ENCODE data around the gene DHX58. TPM values are rescaled to one million over a fixed set of nuclear protein-coding genes. Genes with fewer than 3 reads are reported as not detected.

Gene DHX58
- total and polyA plus RNA-seq, 2 donors (not counting 3 experiments of a cell fraction or from before 2014, with no cell fraction given) = 3.1 to 9.0 TPM

DNA sequence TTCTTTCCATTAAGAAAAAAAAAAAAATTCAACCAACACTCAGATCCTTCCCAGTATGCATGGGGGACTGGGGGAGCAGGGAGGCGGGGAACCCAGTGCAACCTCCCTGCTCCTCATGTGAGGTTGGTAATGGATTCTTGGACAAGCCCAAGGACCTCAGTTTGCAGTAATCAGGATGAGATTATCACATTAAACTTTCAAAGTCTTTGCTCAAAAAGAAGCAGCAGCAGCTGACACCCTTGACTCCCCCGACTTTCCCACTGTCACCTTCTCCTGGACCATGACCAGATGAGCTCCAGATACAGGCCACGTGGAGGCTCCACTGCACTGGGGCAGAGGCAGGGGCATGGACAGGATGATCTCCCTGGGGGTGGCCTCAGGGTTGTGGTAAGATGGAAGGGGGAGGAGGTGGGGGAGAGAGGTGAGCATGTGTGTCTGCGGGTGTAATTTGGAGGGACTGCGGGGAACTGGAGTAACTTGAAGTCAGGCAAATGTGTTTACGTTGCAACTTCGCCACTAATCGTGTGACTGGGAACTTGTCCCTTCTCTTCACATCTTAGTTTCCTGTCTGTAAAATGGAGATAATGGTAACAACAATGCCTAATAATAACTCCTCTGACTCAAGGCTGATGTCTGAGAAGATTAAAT, 34.0 kb downstream of the DHX58 start:
- DNase-seq (ENCODE audit: low read depth, low spot score) (peak; percentile 31), FAIRE-seq (peak; percentile 44)
- Histone ChIP-seq H3K27me3 (ENCODE audit: control insufficient read depth in 2 of 2, insufficient read depth in 2 of 2, low read length in 2 of 2) (peaks cover 0 to 2% of the 10 kb centered on the region in 2 experiments), H3K79me2 (ENCODE audit: control insufficient read depth, insufficient read depth, low read length) (no peaks in the 10 kb centered on the region), H3K27ac (ENCODE audit: insufficient read depth, low read depth, low read length) (no peak overlapping the region), H4K20me1 (replicated peaks; ENCODE audit: control insufficient read depth, extremely low read depth, insufficient read depth, low read length) (no peaks in the 10 kb centered on the region), H3K4me3 (replicated peaks in 1 of 3; ENCODE audit: insufficient read depth in 1 of 3, low read depth in 1 of 3, low read length in 3 of 3) (no peak overlapping the region), H3K4me1 (ENCODE audit: control insufficient read depth, extremely low read depth, insufficient read depth, low read length) (peaks cover 3% of the 10 kb centered on the region), H3K9me3 (replicated peaks; ENCODE audit: control insufficient read depth, insufficient read depth, low read length) (no peaks in the 10 kb centered on the region), H3K9me1 (replicated peaks; ENCODE audit: control insufficient read depth, extremely low read depth, insufficient read depth, low read length) (no peaks in the 10 kb centered on the region), H3K36me3 (ENCODE audit: control insufficient read depth in 2 of 2, extremely low read depth in 1 of 2, insufficient read depth in 2 of 2, low read length in 2 of 2) (no peaks in the 10 kb centered on the region), H3K9ac (replicated peaks; ENCODE audit: extremely low read depth, insufficient read depth, low read length) (no peak overlapping the region), H2AFZ (ENCODE audit: low read depth, low read length) (no peak overlapping the region), H3K4me2 (ENCODE audit: insufficient read depth, low read length) (no peak overlapping the region)
- ChIA-PET CTCF (interaction anchor here (1.0 kb wide), 1 partner anchor 10 kb away, joined by 3 read pairs; no protein-coding TSS in a partner anchor), POLR2A (no interaction called here)
- intact Hi-C loops (cut with micrococcal nuclease) = no loop called here
- dilution Hi-C loops (cut with MboI; ENCODE audit: extremely low pct_ligation_motif_present, low sequenced_read_pairs) = no loop called here
- no TSS peak for BruUV-seq (replicated peaks)
- peak; percentile 21 for TF ChIP-seq GATA2 (IDR thresholded peaks at IDR 0.05; ENCODE audit: insufficient read depth, insufficient read length, low read depth, low read length)
- no peak for TF ChIP-seq JUN (IDR thresholded peaks at IDR 0.05; ENCODE audit: borderline replicate concordance, insufficient read depth, insufficient read length, low read depth)
- no peak for TF ChIP-seq MYC (IDR thresholded peaks at IDR 0.05; ENCODE audit: low read depth, low read length)
- no peak for TF ChIP-seq EZH2 (IDR thresholded peaks at IDR 0.05; ENCODE audit: borderline replicate concordance, low read depth, low read length, severe bottlenecking)
- TF ChIP-seq POLR2AphosphoS5 (IDR thresholded peaks at IDR 0.05; ENCODE audit: insufficient read depth, low read depth, low read length) = no peak
- TF ChIP-seq FOS (IDR thresholded peaks at IDR 0.05; ENCODE audit: borderline replicate concordance, insufficient read depth, low read length) = no peak
- TF ChIP-seq, protein P1, sequence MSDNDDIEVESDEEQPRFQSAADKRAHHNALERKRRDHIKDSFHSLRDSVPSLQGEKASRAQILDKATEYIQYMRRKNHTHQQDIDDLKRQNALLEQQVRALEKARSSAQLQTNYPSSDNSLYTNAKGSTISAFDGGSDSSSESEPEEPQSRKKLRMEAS (IDR thresholded peaks at IDR 0.05; ENCODE audit: insufficient read depth, insufficient read length) = no peak
- TF ChIP-seq CTCF (IDR thresholded peaks at IDR 0.05; ENCODE audit: extremely low read depth in 1 of 2, insufficient read depth in 1 of 2, low read depth in 1 of 2, low read length in 2 of 2) = no peak
- no peak for TF ChIP-seq POLR2A (IDR thresholded peaks at IDR 0.05; ENCODE audit: low read depth, low read length)

Data from endothelial cell of umbilical vein (primary cell).